Upper lobe of right lung (tissue), 1 donor: ENCODE results near the gene GPRC6A. TPM values are rescaled to one million over a fixed set of nuclear protein-coding genes. Genes with fewer than 3 reads are reported as not detected.
"Not testable (repeated sequence)": the region's sequence is repeated elsewhere in the genome, so short reads cannot be mapped to it uniquely, and the experiment has no call there.

Experiments used
- ATAC-seq: fragments of 200-7000 bp; cut with Tn5 transposase; one replicate; pipeline ENCODE4 v1.9.1; 2020; ENCODE audit warnings: mild to moderate bottlenecking, moderate library complexity
- DNase-seq: peaks from one replicate; pipeline ENCODE4 v3.0.0-alpha.2; 2020
- H3K27ac ChIP-seq: fragments of 200-600 bp; one replicate; pipeline ENCODE4 v1.8.0; 2022
- H3K27me3 ChIP-seq: fragments of 200-600 bp; one replicate; pipeline ENCODE4 v1.8.0; 2022; ENCODE audit warnings: mild to moderate bottlenecking
- H3K36me3 ChIP-seq: fragments of 200-600 bp; one replicate; pipeline ENCODE4 v1.8.0; 2022
- H3K4me1 ChIP-seq: fragments of 200-600 bp; one replicate; pipeline ENCODE4 v1.8.0; 2022
- H3K4me3 ChIP-seq: fragments of 200-600 bp; one replicate; pipeline ENCODE4 v1.8.0; 2022; ENCODE audit warnings: mild to moderate bottlenecking
- H3K9me3 ChIP-seq: fragments of 200-600 bp; one replicate; pipeline ENCODE4 v1.8.0; 2022
- CTCF ChIP-seq: fragments of 200-600 bp; IDR thresholded peaks from one replicate; pipeline ENCODE4 v1.8.0; 2022; ENCODE audit warnings: antibody characterized with exemption
- intact Hi-C: fragments of 100-400 bp; cut with DNase I; formaldehyde crosslinking; loops from one replicate; pipeline ENCODE4 v1.11.0; 2022
- total RNA-seq: library from RNA; stranded (reverse); fragmentation: NEBNext Ultra II Directional; extraction: Animal tissue kit (Norgen Biotek cat#: 25700); gene quantifications from one replicate; pipeline ENCODE4 v1.2.1, GENCODE V29; 2021
- donor health status: DM: no; HTN: yes; CAD: no; lungs with severe emphysema.

GPRC6A gene
- total RNA-seq, 1 donor from 2014 or later, result not detected

- H3K4me3 ChIP-seq, result no peak overlapping the region
- no peaks in the 10 kb centered on the region for H3K4me1 ChIP-seq
- TF ChIP-seq CTCF, result no peak
- no peak overlapping the region for H3K27ac ChIP-seq
- ATAC-seq, result no peak
- intact Hi-C loops, result no loop called here
- H3K27me3 ChIP-seq, result no peaks in the 10 kb centered on the region
- no peaks in the 10 kb centered on the region for H3K9me3 ChIP-seq
- DNase-seq, result no peak
- no peaks in the 10 kb centered on the region for H3K36me3 ChIP-seq
Measured at GRCh38 chr6:116836606-116837342, 7.9 kb upstream of the GPRC6A start.

DNA sequence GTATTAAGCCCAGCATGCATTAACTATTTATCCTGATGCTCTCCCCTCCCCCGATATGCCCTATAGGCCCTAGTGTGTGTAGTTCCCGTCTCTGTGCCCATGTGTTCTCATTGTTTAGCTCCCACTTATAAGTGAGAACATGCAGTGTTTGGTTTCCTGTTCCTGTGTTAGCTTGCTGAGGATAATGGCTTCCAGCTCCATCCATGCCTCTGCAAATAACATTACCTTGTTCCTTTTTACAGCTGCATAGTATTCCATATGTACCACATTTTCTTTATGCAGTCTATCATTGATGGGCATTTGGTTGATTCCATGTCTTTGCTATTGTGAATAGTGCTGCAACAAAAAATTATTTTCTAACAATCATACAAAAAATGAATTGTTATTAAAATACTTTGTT is 5.6 kb upstream of the GPRC6A start:
- ATAC-seq, DNase-seq, H3K27ac ChIP-seq, H3K9me3 ChIP-seq, H3K36me3 ChIP-seq, H3K4me3 ChIP-seq, H3K27me3 ChIP-seq, H3K4me1 ChIP-seq, intact Hi-C loops: not testable (repeated sequence)

GRCh38 chr6:116827561-116828240 is 1.2 kb downstream of the GPRC6A start:
- TF ChIP-seq CTCF, result no peak
- Histone ChIP-seq H3K4me3 (no peak overlapping the region), H3K36me3 (no peaks in the 10 kb centered on the region), H3K27ac (no peak overlapping the region), H3K27me3 (no peaks in the 10 kb centered on the region), H3K4me1 (no peaks in the 10 kb centered on the region), H3K9me3 (no peaks in the 10 kb centered on the region)
- ATAC-seq (no peak), DNase-seq (no peak)
- intact Hi-C loops, result no loop called here

DNA sequence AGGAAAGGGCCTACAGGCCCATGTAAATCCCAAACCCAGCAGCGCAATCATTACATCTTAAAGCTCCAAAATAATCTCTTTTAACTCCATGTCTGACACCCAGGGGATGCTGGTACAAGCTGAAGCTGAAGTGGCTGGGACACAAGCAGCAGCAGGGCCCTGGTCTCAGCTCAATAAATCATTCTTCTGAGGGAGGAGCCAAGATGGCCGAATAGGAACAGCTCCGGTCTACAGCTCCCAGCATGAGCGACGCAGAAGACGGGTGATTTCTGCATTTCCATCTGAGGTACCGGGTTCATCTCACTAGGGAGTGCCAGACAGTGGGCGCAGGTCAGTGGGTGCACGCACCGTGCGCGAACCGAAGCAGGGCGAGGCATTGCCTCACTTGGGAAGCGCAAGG is 12.5 kb downstream of the GPRC6A start:
- not testable (repeated sequence) for ATAC-seq

DNA sequence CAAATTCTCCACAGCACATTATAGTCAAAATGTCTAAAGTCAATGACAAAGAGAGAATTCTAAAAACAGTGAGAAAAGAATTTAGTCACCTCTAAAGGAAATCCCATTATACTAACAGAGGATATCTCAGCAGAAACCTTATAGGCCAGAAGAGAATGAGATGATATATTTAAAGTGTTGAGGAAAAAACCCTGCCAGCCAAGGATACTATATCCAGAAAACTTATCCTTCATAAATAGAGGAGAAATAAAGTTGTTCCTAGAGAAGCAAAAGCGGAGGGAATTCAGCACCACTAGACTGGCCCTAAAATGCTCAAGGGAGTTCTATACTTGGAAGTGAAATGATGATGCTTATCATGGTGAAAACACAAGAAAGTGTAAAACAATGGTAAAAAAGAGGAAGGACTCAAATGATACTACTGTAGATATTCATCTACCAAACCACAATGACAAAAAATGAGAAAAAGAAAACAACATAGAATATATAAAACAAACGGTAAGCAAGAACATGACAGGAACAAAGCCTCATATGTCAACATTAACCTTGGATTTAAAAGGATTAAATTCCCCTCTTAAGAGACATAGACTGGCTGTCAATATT is 16.7 kb downstream of the GPRC6A start:
- no peak overlapping the region for H3K4me3 ChIP-seq
- intact Hi-C loops, result no loop called here

More for the DNA sequence above, 12.5 kb downstream of the GPRC6A start:
- H3K9me3 ChIP-seq, intact Hi-C loops, DNase-seq, H3K27me3 ChIP-seq, H3K27ac ChIP-seq, H3K36me3 ChIP-seq, H3K4me3 ChIP-seq, H3K4me1 ChIP-seq: not testable (repeated sequence)

DNA sequence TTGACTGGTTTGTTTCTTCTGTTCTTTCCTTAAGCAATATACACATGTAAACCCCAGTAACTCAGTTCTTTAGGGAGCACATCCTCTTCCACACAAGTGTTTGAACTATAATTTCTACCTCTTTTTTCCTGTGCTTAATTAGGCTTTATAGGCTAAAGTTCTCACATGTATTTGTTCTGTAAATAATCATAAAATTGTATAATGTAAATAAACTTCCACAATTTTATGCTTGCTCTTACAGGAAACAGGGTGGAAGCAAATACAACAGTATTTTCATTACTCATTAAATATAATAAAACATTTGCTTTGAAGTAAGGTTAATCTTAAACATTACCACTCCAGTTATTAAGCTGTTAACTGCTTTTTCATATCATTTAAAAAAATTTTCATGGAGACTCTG is 26.9 kb downstream of the GPRC6A start:
- Histone ChIP-seq H3K27me3 (no peaks in the 10 kb centered on the region), H3K27ac (no peak overlapping the region), H3K4me1 (no peaks in the 10 kb centered on the region), H3K36me3 (no peaks in the 10 kb centered on the region), H3K4me3 (no peak overlapping the region), H3K9me3 (no peaks in the 10 kb centered on the region)
- intact Hi-C loops, result no loop called here
- no peak for ATAC-seq
- no peak for TF ChIP-seq CTCF
- DNase-seq, result no peak

More for the DNA sequence above, 16.7 kb downstream of the GPRC6A start:
- no peak for DNase-seq
- Histone ChIP-seq H3K27ac (no peak overlapping the region), H3K27me3 (no peaks in the 10 kb centered on the region), H3K4me1 (no peaks in the 10 kb centered on the region), H3K36me3 (no peaks in the 10 kb centered on the region), H3K9me3 (peaks cover 6% of the 10 kb centered on the region)
- no peak for ATAC-seq
- no peak for TF ChIP-seq CTCF
